GM18909 (cell line): ENCODE results near the gene MYOD1.

Experiments
- ATAC-seq: cut with Tn5 transposase; IDR thresholded peaks from one replicate; pipeline ENCODE4 v1.9.1; 2021; ENCODE audit warnings: mild to moderate bottlenecking; ENCODE audit not compliant: unreplicated experiment, poor library complexity

MYOD1 gene

DNA sequence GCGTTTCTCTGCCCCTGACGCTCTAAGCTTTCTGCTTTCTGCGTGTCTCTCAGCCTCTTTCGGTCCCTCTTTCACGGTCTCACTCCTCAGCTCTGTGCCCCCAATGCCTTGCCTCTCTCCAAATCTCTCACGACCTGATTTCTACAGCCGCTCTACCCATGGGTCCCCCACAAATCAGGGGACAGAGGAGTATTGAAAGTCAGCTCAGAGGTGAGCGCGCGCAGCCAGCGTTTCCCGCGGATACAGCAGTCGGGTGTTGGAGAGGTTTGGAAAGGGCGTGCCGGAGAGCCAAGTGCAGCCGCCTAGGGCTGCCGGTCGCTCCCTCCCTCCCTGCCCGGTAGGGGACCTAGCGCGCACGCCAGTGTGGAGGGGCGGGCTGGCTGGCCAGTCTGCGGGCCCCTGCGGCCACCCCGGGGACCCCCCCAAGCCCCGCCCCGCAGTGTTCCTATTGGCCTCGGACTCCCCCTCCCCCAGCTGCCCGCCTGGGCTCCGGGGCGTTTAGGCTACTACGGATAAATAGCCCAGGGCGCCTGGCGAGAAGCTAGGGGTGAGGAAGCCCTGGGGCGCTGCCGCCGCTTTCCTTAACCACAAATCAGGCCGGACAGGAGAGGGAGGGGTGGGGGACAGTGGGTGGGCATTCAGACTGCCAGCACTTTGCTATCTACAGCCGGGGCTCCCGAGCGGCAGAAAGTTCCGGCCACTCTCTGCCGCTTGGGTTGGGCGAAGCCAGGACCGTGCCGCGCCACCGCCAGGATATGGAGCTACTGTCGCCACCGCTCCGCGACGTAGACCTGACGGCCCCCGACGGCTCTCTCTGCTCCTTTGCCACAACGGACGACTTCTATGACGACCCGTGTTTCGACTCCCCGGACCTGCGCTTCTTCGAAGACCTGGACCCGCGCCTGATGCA, at the start of gene MYOD1:
MYOD1 (plus strand) TSS at position 544 of the 910 bp plus-strand sequence; CDS start at position 756, 212 bp downstream.
- ATAC-seq, result no peak

GRCh38 chr11:17672469-17672868, 46.9 kb upstream of the MYOD1 start:
- no peak for ATAC-seq

DNA sequence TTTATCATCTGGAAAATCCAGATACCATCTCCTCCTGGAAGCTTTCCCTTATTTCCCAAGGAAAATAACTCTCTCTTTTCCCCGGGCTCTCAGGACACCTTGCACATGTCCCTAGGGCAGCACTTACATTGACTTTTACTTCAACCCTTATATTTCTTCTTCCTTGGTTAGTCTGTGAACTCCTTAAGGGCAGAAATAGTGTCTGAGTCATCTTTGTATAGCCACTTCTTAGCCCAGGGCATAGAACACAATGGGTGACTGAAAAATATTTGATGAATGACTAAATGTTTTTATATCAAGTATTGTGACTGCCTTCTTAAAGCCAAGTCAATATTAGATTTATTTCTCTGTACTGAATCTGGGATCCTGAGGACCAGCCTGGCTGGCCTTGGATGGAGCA, 45.4 kb upstream of the MYOD1 start:
- ATAC-seq, result no peak

GRCh38 chr11:17682848-17683247, 36.5 kb upstream of the MYOD1 start:
- ATAC-seq, result no peak

- ATAC-seq, result no peak
These were observed 35.8 kb upstream of the MYOD1 start for GRCh38 chr11:17683377-17684161.

- no peak for ATAC-seq
These were observed 34.8 kb upstream of the MYOD1 start for GRCh38 chr11:17684550-17684949.

GRCh38 chr11:17686231-17686980, 33.0 kb upstream of the MYOD1 start:
- no peak for ATAC-seq

GRCh38 chr11:17687946-17688670, 31.3 kb upstream of the MYOD1 start:
- ATAC-seq, result no peak

GRCh38 chr11:17691550-17691949, 27.8 kb upstream of the MYOD1 start:
- ATAC-seq, result no peak

DNA sequence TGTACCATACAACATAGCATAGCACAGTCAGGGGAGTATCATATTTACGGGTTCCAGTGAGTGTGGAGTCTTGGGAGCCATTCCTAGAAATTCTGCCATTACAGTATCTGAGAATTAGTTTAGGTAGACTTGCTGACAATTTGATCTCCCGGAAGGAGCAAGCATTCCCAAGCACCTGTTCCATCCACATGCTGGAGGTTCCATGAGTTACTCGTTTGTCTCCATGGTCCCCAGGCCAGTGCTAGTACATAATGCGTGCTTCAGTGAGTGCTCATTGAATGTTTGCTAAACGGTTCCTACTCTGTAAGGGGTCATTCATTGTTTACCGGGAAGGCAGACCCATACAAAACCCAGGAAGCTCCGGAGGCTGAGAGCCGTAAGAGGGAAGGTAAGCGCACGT, 27.4 kb upstream of the MYOD1 start:
- ATAC-seq, result no peak

- no peak for ATAC-seq
These were observed 26.4 kb upstream of the MYOD1 start for GRCh38 chr11:17692931-17693330.

- no peak for ATAC-seq
These were observed 25.8 kb upstream of the MYOD1 start for GRCh38 chr11:17693531-17693930.

- ATAC-seq, result no peak
These were observed 24.8 kb upstream of the MYOD1 start for GRCh38 chr11:17694494-17695110.

DNA sequence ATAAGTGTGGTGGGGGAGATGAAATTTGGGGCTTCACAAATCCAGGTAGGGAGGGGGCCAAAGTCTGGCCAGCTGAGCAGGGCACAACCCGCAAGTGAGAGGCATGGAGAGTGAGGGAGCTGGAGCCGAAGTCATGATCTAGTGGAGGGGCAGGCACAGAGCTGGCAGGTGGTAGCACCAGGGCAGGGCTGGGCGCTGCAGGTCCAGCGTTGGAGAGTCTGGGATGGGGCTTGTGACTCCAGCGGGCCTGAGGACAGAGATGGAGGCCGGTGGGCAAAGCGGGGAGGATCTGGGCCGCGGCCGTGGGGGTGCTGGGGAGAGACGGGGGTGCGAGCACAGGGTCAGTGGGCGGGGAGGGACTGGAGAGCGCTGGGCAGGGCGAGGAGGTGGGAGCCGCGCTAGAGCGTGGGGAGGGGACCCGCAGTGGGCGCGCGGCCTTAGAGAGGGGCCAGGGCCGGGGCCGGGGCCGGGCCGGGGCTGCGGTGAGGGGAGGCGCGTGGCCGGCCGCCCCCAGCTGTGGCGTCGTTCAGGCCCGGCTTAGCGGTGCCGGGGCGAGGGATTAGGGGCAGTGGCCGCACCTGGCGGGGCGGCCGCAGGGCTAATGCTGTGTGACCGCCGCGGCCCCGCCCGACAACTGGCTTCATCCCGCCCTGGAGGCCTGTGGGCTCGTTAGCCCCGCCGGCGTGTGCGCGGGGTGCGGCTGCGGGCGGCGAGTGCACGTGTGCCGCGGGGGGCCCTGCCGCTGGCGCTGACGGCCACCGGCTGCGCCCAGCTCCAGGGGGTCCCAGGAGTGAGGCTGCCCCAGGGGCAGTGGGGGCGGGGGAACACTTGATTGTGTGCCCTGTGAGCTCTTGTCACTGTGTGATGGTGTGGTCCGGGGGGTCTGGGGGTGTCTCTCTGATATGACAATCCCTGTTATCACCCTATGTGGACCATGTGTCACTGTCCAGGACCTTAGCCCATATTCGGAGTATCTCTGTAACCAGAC, 23.6 kb upstream of the MYOD1 start:
- ATAC-seq, result no peak

GRCh38 chr11:17696741-17697140, 22.6 kb upstream of the MYOD1 start:
- no peak for ATAC-seq

- no peak for ATAC-seq
These were observed 22.0 kb upstream of the MYOD1 start for GRCh38 chr11:17697175-17697949.
